PC-9 (cell line): ENCODE measurements around the gene DAAM1.

Source experiments
- CTCF ChIP-seq: fragments of 200-600 bp; sonication (generic); conservative IDR thresholded peaks from 2 replicates; pipeline ENCODE4 v1.6.1; 2017; ENCODE audit warnings: mixed run types, antibody characterized with exemption, mild to moderate bottlenecking, moderate library complexity
- EZH2 ChIP-seq: fragments of 200-600 bp; sonication (generic); IDR thresholded peaks from 2 replicates; pipeline ENCODE4 v1.8.0; 2017; ENCODE audit warnings: antibody characterized with exemption, low read depth

- TF ChIP-seq CTCF, result no peak
- TF ChIP-seq EZH2, result no peak
Measured at GRCh38 chr14:59311723-59312122, 123.3 kb downstream of the DAAM1 start.
